Measurements from ENCODE around the gene PIP5KL1. TPM values are rescaled to one million over a fixed set of nuclear protein-coding genes. Genes with fewer than 3 reads are reported as not detected.

The PIP5KL1 gene
- total and polyA plus RNA-seq, 9 donors = 0.10 to 4.0 (median 1.9) TPM

DNA sequence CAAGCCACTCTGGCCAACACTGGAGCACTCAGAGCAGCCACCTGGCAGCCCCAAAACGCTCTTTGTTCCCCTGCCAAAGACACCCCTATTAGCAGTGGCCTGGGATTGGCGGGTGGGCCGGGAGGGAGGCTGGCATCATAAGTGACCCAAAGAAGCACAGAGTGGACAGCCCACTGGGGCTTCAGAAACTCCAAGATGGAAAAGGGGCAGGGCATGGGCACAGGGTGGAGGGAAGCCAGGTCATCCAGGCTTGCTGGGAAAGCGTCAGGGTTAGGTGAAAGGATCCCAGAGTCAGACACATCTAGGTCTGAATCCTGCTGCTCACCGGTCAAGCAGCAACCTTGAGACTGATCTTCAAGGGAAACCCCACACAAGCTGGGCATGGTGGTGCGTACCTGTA, 35.4 kb upstream of the PIP5KL1 start:
- no peak overlapping the region for H3K4me3 ChIP-seq

DNA sequence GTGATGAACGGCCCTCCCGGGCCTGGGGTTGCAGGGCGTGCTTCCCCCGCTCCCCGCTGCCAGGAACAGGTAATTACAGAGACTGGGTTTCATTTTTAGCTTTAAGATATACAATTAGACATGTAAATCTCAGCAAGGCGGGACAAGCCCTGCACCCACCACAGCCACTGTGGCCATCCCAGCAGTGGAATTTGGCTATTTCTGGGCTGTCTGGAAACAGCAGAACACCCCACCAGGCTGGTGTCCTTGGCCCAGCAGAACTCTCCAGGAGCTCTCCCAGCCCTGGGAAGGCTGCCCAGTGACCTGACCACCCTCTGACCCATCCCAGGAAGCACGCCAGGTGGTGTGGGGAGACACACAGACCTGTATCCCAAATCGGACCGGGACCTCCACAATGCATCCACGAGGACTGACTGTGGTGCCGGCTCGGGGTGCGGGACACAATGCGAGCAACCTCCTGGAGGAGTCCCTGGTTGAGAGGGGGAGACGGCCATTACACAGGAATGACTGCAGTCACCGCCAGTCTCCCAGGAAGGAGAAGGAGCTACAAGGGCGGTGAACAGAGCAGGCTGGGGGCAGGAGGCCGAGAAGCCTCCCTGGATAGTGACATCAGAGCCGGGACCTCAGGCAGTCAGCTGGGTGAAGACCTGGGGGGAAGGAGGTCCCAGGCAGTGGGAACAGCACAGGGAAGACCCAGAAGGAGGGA, 32.9 kb upstream of the PIP5KL1 start:
- TF ChIP-seq POLR2A (IDR thresholded peaks at IDR 0.05) = no peak
- TF ChIP-seq EP300 (IDR thresholded peaks at IDR 0.05) = no peak
- TF ChIP-seq, protein P1, sequence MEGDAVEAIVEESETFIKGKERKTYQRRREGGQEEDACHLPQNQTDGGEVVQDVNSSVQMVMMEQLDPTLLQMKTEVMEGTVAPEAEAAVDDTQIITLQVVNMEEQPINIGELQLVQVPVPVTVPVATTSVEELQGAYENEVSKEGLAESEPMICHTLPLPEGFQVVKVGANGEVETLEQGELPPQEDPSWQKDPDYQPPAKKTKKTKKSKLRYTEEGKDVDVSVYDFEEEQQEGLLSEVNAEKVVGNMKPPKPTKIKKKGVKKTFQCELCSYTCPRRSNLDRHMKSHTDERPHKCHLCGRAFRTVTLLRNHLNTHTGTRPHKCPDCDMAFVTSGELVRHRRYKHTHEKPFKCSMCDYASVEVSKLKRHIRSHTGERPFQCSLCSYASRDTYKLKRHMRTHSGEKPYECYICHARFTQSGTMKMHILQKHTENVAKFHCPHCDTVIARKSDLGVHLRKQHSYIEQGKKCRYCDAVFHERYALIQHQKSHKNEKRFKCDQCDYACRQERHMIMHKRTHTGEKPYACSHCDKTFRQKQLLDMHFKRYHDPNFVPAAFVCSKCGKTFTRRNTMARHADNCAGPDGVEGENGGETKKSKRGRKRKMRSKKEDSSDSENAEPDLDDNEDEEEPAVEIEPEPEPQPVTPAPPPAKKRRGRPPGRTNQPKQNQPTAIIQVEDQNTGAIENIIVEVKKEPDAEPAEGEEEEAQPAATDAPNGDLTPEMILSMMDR (IDR thresholded peaks at IDR 0.05) = no peak
- WGBS, 3 donors = 17 to 25% (median 21%) methylated on average over 18 to 19 of the region's 19 CpGs
- H3K4me1 ChIP-seq (ENCODE audit: insufficient read depth) = peaks cover 61% of the 10 kb centered on the region
- no peaks in the 10 kb centered on the region for H3K27me3 ChIP-seq
- H3K36me3 ChIP-seq = no peaks in the 10 kb centered on the region
- no peak overlapping the region for H3K4me3 ChIP-seq
- H3K9me3 ChIP-seq = no peaks in the 10 kb centered on the region
- H3K27ac ChIP-seq = peak overlapping the region; percentile 48 to 82
- intact Hi-C loops (cut with DNase I) = no loop called here
- DNase-seq = peak; percentile 81 to 92 (median 87)

More for the DNA sequence above, 35.4 kb upstream of the PIP5KL1 start:
- Histone ChIP-seq H3K9me3 (no peaks in the 10 kb centered on the region), H3K4me1 (ENCODE audit: insufficient read depth) (peaks cover 70% of the 10 kb centered on the region), H3K27me3 (no peaks in the 10 kb centered on the region), H3K27ac (peak overlapping the region; percentile 65 to 82), H3K36me3 (no peaks in the 10 kb centered on the region)
- TF ChIP-seq EP300 (IDR thresholded peaks at IDR 0.05) = no peak
- TF ChIP-seq, protein P1 (IDR thresholded peaks at IDR 0.05) = no peak
- no peak for TF ChIP-seq POLR2A (IDR thresholded peaks at IDR 0.05)
- no peak for DNase-seq
- 23 to 35% (median 23%) methylated on average over 5 to 6 of the region's 6 CpGs for WGBS, 3 donors
- intact Hi-C loops (cut with DNase I) = no loop called here

DNA sequence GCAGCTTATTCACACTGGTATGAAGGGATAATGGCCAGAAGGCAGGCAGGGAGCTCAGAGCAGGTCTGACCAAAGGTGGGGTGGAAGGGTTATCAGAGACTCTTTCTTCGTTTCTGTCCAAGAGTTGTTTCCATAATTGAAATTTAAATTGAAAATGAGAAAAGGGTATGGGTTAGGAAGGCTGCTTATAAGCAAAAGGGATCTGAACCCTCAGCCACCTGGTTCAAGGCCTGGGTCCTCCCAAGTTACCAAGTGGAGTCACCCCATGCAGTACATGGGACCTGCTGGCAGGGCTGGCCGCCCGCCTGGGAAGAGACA, 32.4 kb upstream of the PIP5KL1 start:
- no peaks in the 10 kb centered on the region for H3K36me3 ChIP-seq
- H3K4me3 ChIP-seq = no peak overlapping the region
- peaks cover 57% of the 10 kb centered on the region for H3K4me1 ChIP-seq (ENCODE audit: insufficient read depth)
- intact Hi-C loops (cut with DNase I) = no loop called here
- no peaks in the 10 kb centered on the region for H3K27me3 ChIP-seq
- H3K27ac ChIP-seq = peak overlapping the region; percentile 48 to 82
- no peak for DNase-seq
- H3K9me3 ChIP-seq = no peaks in the 10 kb centered on the region
- TF ChIP-seq POLR2A (IDR thresholded peaks at IDR 0.05) (no peak), EP300 (IDR thresholded peaks at IDR 0.05) (no peak)
- TF ChIP-seq, protein P1 (IDR thresholded peaks at IDR 0.05) = no peak
- WGBS, 3 donors = 26 to 34% (median 33%) methylated on average over 3 of the region's 3 CpGs

DNA sequence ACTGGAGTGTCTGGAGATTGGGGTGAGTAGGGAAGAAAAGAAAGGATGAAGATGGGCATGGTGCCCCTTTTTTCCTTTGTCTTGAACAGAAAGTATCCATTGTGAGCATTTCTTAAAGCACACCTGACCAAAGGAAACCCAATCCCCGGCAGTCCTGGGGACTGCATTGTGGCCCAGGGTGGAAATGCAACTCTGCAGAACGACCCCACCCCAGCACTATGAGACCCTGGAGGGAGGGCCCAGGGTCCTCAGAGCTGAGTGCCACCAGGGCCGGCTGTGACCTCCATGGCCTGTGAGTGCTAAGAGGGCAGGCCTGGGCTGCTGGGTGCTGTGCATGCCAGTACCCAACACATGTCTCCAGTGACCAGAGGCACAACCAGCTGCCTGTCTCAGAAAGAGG, 31.7 kb upstream of the PIP5KL1 start:
- Histone ChIP-seq H3K27me3 (no peaks in the 10 kb centered on the region), H3K4me1 (ENCODE audit: insufficient read depth) (peaks cover 53% of the 10 kb centered on the region), H3K4me3 (no peak overlapping the region), H3K9me3 (no peaks in the 10 kb centered on the region), H3K36me3 (no peaks in the 10 kb centered on the region), H3K27ac (peak overlapping the region in 1 of 2 donors; percentile 82)
- DNase-seq = peak in 1 of 5 donors; percentile 25
- no peak for TF ChIP-seq POLR2A (IDR thresholded peaks at IDR 0.05)
- no peak for TF ChIP-seq EP300 (IDR thresholded peaks at IDR 0.05)
- TF ChIP-seq, protein P1 (IDR thresholded peaks at IDR 0.05) = no peak
- intact Hi-C loops (cut with DNase I) = no loop called here
- 55 to 58% (median 57%) methylated on average over 3 of the region's 3 CpGs for WGBS, 3 donors

All from ovary (tissue), 9 donors.